NCI-H345 treated with DMSO at 0.1 percent for 48 hours (cell line): ENCODE measurements around the gene KAT6B.
"Not testable (repeated sequence)": the region's sequence is repeated elsewhere in the genome, so short reads cannot be mapped to it uniquely, and the experiment has no call there.

Source experiments
- DNase-seq: peaks from one replicate; lab custom pipeline; 2025; ENCODE audit not compliant: unreplicated experiment; lab: John Stamatoyannopoulos, UW

Gene KAT6B

GRCh38 chr10:74917481-74918077 lies 91.2 kb downstream of the KAT6B start:
- DNase-seq = no peak

GRCh38 chr10:74919671-74920070 lies 93.3 kb downstream of the KAT6B start:
- no peak for DNase-seq

- DNase-seq = not testable (repeated sequence)
These were observed 94.7 kb downstream of the KAT6B start for GRCh38 chr10:74921070-74921469.

- no peak for DNase-seq
These were observed 95.3 kb downstream of the KAT6B start for GRCh38 chr10:74921744-74922143.

- no peak for DNase-seq
These were observed 96.5 kb downstream of the KAT6B start for GRCh38 chr10:74922921-74923320.

- no peak for DNase-seq
These were observed 97.2 kb downstream of the KAT6B start for GRCh38 chr10:74923556-74923955.

GRCh38 chr10:74924251-74924963 lies 98.0 kb downstream of the KAT6B start:
- DNase-seq = no peak

- no peak for DNase-seq
These were observed 98.9 kb downstream of the KAT6B start for GRCh38 chr10:74925291-74925690.

- DNase-seq = no peak
These were observed 99.3 kb downstream of the KAT6B start for GRCh38 chr10:74925708-74926107.

GRCh38 chr10:74926791-74927585 lies 100.6 kb downstream of the KAT6B start:
- DNase-seq = no peak

- DNase-seq = no peak
These were observed 101.3 kb downstream of the KAT6B start for GRCh38 chr10:74927701-74928100.

- DNase-seq = no peak
These were observed 102.4 kb downstream of the KAT6B start for GRCh38 chr10:74928742-74929191.

GRCh38 chr10:74929197-74929596 lies 102.8 kb downstream of the KAT6B start:
- DNase-seq = no peak

- DNase-seq = no peak
These were observed 104.6 kb downstream of the KAT6B start for GRCh38 chr10:74930965-74931364.

GRCh38 chr10:74932648-74933047 lies 106.2 kb downstream of the KAT6B start:
- no peak for DNase-seq

GRCh38 chr10:74934100-74934812 lies 107.9 kb downstream of the KAT6B start:
- no peak for DNase-seq

GRCh38 chr10:74936577-74937265 lies 110.3 kb downstream of the KAT6B start:
- no peak for DNase-seq

GRCh38 chr10:74937266-74937856 lies 111.0 kb downstream of the KAT6B start:
- no peak for DNase-seq

GRCh38 chr10:74944205-74944604 lies 117.8 kb downstream of the KAT6B start:
- no peak for DNase-seq

- DNase-seq = peak; percentile 52
These were observed 121.5 kb downstream of the KAT6B start for GRCh38 chr10:74947781-74948401.
